ENCODE measurements around the gene OR52W1.

GRCh38 chr11:6228520-6228919 is 29.5 kb downstream of the OR52W1 start:
- TF ChIP-seq POLR2A (IDR thresholded peaks at IDR 0.05; ENCODE audit: low read length), result no peak
- no peak for TF ChIP-seq GATA1 (IDR thresholded peaks at IDR 0.05; ENCODE audit: low read depth, low read length)

Data from erythroblast (primary cell).